Loucy (cell line): ENCODE results near the gene WHAMM.
A peak's percentile ranks its signal among the peaks of the same experiment; 100 is the strongest.

ENCODE experiments used
- H2AFZ ChIP-seq: fragments of 200-600 bp; sonication (generic); 2 replicates; pipeline ENCODE4 v1.6.0; 2016; ENCODE audit warnings: antibody characterized with exemption, mild to moderate bottlenecking, low read length, moderate library complexity
- H3F3A ChIP-seq: fragments of 200-600 bp; 2 replicates; pipeline ENCODE4 v1.6.0; 2016; ENCODE audit warnings: antibody characterized with exemption, low read depth, mild to moderate bottlenecking
- H3K27me3 ChIP-seq: fragments of 200-600 bp; sonication (generic); 2 replicates; pipeline ENCODE4 v1.6.1; 2014; ENCODE audit warnings: low read length, mild to moderate bottlenecking; ENCODE audit not compliant: insufficient read depth, poor library complexity, severe bottlenecking
- H3K36me3 ChIP-seq: fragments of 200-600 bp; sonication (generic); 2 replicates; pipeline ENCODE4 v1.6.1; 2016; ENCODE audit warnings: low read length; ENCODE audit not compliant: insufficient read depth
- H3K4me1 ChIP-seq: fragments of 200-600 bp; sonication (generic); 2 replicates; pipeline ENCODE4 v1.5.1; 2014; ENCODE audit warnings: low read length, mild to moderate bottlenecking; ENCODE audit not compliant: insufficient read depth, poor library complexity, severe bottlenecking
- H3K4me2 ChIP-seq: fragments of 200-600 bp; sonication (generic); 2 replicates; pipeline ENCODE4 v1.6.0; 2014; ENCODE audit warnings: antibody characterized with exemption, low read length, low read depth, mild to moderate bottlenecking; ENCODE audit not compliant: poor library complexity, severe bottlenecking
- H3K4me3 ChIP-seq: fragments of 200-600 bp; sonication (generic); 2 replicates; pipeline ENCODE4 v1.5.1; 2014; ENCODE audit warnings: low read length, mild to moderate bottlenecking, mixed read lengths; ENCODE audit not compliant: poor library complexity, severe bottlenecking
- H3K79me2 ChIP-seq: fragments of 200-600 bp; sonication (generic); 2 replicates; pipeline ENCODE4 v1.6.1; 2014; ENCODE audit warnings: low read length; ENCODE audit not compliant: insufficient read depth
- H3K9ac ChIP-seq: fragments of 200-600 bp; sonication (generic); 2 replicates; pipeline ENCODE4 v1.6.0; 2014; ENCODE audit warnings: mild to moderate bottlenecking, low read depth, low read length, moderate library complexity; ENCODE audit not compliant: poor library complexity, severe bottlenecking
- H3K9me2 ChIP-seq: fragments of 200-600 bp; sonication (generic); replicated peaks from 2 replicates; pipeline ENCODE4 v1.6.1; 2016; ENCODE audit warnings: low read depth, low read length, mixed read lengths
- H3K9me3 ChIP-seq: fragments of 200-600 bp; sonication (generic); 2 replicates; pipeline ENCODE4 v1.6.1; 2014; ENCODE audit warnings: mild to moderate bottlenecking, antibody characterized with exemption, low read length, low read depth; ENCODE audit not compliant: insufficient read depth
- H4K20me1 ChIP-seq: fragments of 200-600 bp; sonication (generic); 2 replicates; pipeline ENCODE4 v1.6.0; 2014; ENCODE audit warnings: antibody characterized with exemption, low read length, mild to moderate bottlenecking; ENCODE audit not compliant: insufficient read depth, poor library complexity, severe bottlenecking
- EZH2phosphoT487 ChIP-seq: fragments of 200-600 bp; IDR thresholded peaks from 2 replicates; pipeline ENCODE4 v1.6.1; 2018; ENCODE audit warnings: antibody characterized with exemption, mild to moderate bottlenecking, moderate library complexity, borderline replicate concordance
- TF ChIP-seq, protein P1 (sequence below): fragments of 200-600 bp; sonication (generic); conservative IDR thresholded peaks from 2 replicates; pipeline ENCODE4 v1.5.1; 2014; ENCODE audit warnings: mild to moderate bottlenecking, antibody characterized with exemption, low read length

Gene WHAMM

DNA sequence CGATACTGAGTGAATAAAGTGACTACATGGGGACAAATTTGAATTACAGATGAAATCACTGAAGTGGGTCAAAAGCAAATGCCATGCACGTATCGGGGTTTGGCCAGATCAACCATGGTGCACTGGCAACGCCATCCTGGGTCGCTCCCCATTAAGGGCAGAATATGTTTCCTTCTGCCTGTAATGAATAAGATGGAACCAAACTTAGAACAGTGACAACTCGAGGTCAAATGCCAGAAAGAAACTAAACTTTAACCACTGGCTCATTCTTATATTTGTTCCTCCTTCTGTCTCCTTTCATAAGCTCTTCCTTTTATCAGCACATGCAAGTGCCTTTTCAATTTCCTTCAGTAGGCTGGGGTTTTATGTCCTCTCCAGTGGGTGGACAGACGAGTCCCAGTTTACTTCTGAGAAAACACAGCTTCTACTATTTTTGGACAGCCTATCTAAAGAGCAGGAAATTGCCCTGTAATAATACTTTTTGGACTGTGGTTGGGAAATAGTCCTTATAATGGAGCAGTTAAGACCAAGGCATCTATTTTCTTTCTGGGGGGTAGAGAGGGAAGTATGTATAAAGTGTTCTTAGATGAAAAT is 61.4 kb downstream of the WHAMM start:
- no peaks in the 10 kb centered on the region for H3K36me3 ChIP-seq
- no peaks in the 10 kb centered on the region for H3K9me2 ChIP-seq
- no peak overlapping the region for H3K4me3 ChIP-seq
- H3K9me3 ChIP-seq, result no peaks in the 10 kb centered on the region
- peaks cover 7% of the 10 kb centered on the region for H3K4me1 ChIP-seq
- no peaks in the 10 kb centered on the region for H3K79me2 ChIP-seq
- no peaks in the 10 kb centered on the region for H3F3A ChIP-seq
- no peaks in the 10 kb centered on the region for H4K20me1 ChIP-seq
- TF ChIP-seq, protein P1, sequence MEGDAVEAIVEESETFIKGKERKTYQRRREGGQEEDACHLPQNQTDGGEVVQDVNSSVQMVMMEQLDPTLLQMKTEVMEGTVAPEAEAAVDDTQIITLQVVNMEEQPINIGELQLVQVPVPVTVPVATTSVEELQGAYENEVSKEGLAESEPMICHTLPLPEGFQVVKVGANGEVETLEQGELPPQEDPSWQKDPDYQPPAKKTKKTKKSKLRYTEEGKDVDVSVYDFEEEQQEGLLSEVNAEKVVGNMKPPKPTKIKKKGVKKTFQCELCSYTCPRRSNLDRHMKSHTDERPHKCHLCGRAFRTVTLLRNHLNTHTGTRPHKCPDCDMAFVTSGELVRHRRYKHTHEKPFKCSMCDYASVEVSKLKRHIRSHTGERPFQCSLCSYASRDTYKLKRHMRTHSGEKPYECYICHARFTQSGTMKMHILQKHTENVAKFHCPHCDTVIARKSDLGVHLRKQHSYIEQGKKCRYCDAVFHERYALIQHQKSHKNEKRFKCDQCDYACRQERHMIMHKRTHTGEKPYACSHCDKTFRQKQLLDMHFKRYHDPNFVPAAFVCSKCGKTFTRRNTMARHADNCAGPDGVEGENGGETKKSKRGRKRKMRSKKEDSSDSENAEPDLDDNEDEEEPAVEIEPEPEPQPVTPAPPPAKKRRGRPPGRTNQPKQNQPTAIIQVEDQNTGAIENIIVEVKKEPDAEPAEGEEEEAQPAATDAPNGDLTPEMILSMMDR, result no peak
- no peak for TF ChIP-seq EZH2phosphoT487
- H3K9ac ChIP-seq, result no peak overlapping the region
- no peaks in the 10 kb centered on the region for H3K27me3 ChIP-seq
- peak overlapping the region; percentile 41; the same call in 1 of the 2 replicates for H2AFZ ChIP-seq
- H3K4me2 ChIP-seq, result no peak overlapping the region

DNA sequence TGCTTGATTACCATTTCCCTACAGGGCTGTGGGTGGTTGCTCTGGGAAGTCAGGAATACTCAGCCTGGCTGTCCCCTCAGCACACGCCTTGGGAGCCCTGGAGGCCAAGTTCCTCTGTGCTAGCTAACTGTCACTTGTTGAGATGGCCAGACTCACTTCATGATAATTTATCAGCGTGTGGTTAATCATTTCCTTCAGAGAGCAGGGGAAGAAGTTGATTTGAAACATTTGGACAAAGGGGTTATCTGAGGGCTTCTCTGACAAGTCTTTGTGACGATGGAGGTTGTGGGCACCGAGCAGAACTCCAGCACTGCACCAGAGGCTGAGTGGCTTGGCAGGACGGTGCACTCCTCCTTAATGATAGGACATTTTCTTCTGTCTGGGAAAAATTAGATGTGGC is 61.9 kb downstream of the WHAMM start:
- no peaks in the 10 kb centered on the region for H3K79me2 ChIP-seq
- no peaks in the 10 kb centered on the region for H3K36me3 ChIP-seq
- no peak overlapping the region for H3K4me3 ChIP-seq
- no peak overlapping the region for H3K4me2 ChIP-seq
- no peaks in the 10 kb centered on the region for H3F3A ChIP-seq
- no peaks in the 10 kb centered on the region for H3K9me2 ChIP-seq
- H3K9ac ChIP-seq, result no peak overlapping the region
- no peaks in the 10 kb centered on the region for H3K27me3 ChIP-seq
- TF ChIP-seq, protein P1, result no peak
- no peak for TF ChIP-seq EZH2phosphoT487
- H2AFZ ChIP-seq, result no peak overlapping the region; the same call in 1 of the 2 replicates
- no peaks in the 10 kb centered on the region for H3K9me3 ChIP-seq
- H3K4me1 ChIP-seq, result peaks cover 7% of the 10 kb centered on the region
- H4K20me1 ChIP-seq, result no peaks in the 10 kb centered on the region

DNA sequence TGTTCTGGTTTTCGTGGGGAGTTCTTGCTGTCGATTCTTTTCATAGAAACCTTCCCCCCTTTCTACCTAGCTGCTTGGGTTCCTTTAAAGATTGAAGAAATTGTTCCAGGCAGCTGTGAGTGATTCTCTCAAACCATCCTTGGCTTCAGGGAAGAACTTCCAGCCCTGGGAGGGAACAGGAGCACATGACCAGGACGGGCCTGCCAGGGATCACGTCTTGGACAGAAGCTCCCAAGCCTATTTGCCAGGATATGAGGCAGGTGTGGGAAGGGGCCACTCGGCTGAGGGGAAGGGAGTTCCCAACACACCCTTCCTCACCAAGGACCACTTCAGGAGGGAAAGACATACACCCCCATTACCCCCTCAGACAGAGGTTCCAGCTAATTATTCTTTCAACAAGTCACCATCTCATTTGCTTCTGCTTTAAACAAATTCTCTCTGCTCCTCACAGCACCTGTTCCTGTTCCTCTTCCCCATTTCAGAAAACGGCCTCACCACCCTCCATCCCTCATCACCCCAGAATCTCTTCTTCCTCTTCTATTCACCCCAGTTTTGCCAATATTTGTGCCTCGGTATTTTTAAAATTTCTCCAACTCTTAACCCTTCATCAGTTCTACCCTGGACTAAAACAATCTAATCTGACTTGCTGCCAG is 62.5 kb downstream of the WHAMM start:
- Histone ChIP-seq H3F3A (no peaks in the 10 kb centered on the region), H3K27me3 (no peaks in the 10 kb centered on the region), H3K79me2 (no peaks in the 10 kb centered on the region), H3K9ac (no peak overlapping the region), H4K20me1 (no peaks in the 10 kb centered on the region), H3K9me3 (no peaks in the 10 kb centered on the region), H3K36me3 (no peaks in the 10 kb centered on the region), H3K9me2 (no peaks in the 10 kb centered on the region), H3K4me3 (no peak overlapping the region), H3K4me1 (peaks cover 7% of the 10 kb centered on the region), H3K4me2 (no peak overlapping the region), H2AFZ (no peak overlapping the region)
- TF ChIP-seq, protein P1, result no peak
- TF ChIP-seq EZH2phosphoT487, result no peak
